Measurements from ENCODE around the gene ZBTB38. TPM values are rescaled to one million over a fixed set of nuclear protein-coding genes. Genes with fewer than 3 reads are reported as not detected.

Gene ZBTB38
- total and polyA plus RNA-seq, 2 donors (not counting 3 experiments of a cell fraction or from before 2014, with no cell fraction given) = 31.1 to 85.2 TPM

DNA sequence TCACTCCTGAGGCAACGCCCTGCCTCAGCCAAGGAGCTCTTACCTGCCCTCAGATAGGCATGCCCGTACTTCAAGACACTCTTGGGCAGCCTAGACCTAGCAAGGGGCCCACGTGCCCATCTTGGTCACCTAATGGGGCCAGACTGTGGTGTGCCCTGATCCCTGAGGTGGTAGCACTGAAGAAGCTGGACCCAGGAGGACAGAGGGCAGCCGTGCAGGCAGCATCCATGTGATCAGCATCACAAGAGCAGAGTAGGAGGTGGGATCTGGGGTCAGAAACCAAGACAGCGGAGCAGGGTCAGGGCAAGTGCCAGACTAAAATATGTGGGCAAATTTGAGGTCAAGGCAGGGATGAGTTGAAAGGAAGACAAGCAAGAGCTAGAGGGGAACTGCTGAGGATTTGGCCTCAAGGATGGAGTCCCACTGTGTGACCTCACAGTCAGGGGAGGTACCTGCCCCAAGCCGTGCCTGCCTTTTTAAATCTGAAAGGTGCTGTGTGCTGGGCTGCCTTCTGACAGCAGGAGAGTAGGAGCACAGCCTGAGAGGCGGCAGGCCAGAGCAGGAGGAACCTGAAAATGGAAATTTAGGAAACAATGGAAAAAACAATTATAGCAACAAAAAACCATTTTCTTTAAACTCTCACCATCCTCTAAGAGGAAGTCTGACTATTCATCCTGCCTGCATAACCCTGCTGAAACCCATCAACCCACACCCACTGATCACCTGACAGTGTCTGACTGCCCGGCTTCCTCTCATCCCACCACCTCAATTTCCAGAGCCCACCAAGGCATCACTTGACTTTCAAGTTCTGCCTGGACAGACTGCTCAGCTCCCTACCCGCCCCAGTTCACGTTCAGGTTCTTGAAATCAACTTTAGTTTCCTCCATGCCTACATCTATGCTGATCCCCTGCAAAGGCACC, 7.3 kb downstream of the ZBTB38 start:
- no TSS peak for BruUV-seq (replicated peaks)
- Histone ChIP-seq H3K79me2 (ENCODE audit: control insufficient read depth, insufficient read depth, low read length) (peaks cover 35% of the 10 kb centered on the region), H3K9me3 (replicated peaks; ENCODE audit: control insufficient read depth, insufficient read depth, low read length) (no peaks in the 10 kb centered on the region), H3K36me3 (ENCODE audit: control insufficient read depth in 2 of 2, extremely low read depth in 1 of 2, insufficient read depth in 2 of 2, low read length in 2 of 2) (peaks cover 2 to 11% of the 10 kb centered on the region in 2 experiments), H3K4me3 (replicated peaks in 1 of 3; ENCODE audit: insufficient read depth in 1 of 3, low read depth in 1 of 3, low read length in 3 of 3) (no peak overlapping the region), H3K9me1 (replicated peaks; ENCODE audit: control insufficient read depth, extremely low read depth, insufficient read depth, low read length) (no peaks in the 10 kb centered on the region), H3K4me2 (ENCODE audit: insufficient read depth, low read length) (no peak overlapping the region), H4K20me1 (replicated peaks; ENCODE audit: control insufficient read depth, extremely low read depth, insufficient read depth, low read length) (no peaks in the 10 kb centered on the region), H2AFZ (ENCODE audit: low read depth, low read length) (no peak overlapping the region), H3K27me3 (ENCODE audit: control insufficient read depth in 2 of 2, insufficient read depth in 2 of 2, low read length in 2 of 2) (no peaks in the 10 kb centered on the region), H3K27ac (ENCODE audit: insufficient read depth, low read depth, low read length) (no peak overlapping the region), H3K4me1 (ENCODE audit: control insufficient read depth, extremely low read depth, insufficient read depth, low read length) (peaks cover 1% of the 10 kb centered on the region), H3K9ac (replicated peaks; ENCODE audit: extremely low read depth, insufficient read depth, low read length) (no peak overlapping the region)
- intact Hi-C loops (cut with micrococcal nuclease) (no loop called here), dilution Hi-C loops (cut with MboI; ENCODE audit: extremely low pct_ligation_motif_present, low sequenced_read_pairs) (no loop called here)
- TF ChIP-seq JUN (IDR thresholded peaks at IDR 0.05; ENCODE audit: borderline replicate concordance, insufficient read depth, insufficient read length, low read depth) = no peak
- TF ChIP-seq POLR2AphosphoS5 (IDR thresholded peaks at IDR 0.05; ENCODE audit: insufficient read depth, low read depth, low read length) = no peak
- TF ChIP-seq, protein P1, sequence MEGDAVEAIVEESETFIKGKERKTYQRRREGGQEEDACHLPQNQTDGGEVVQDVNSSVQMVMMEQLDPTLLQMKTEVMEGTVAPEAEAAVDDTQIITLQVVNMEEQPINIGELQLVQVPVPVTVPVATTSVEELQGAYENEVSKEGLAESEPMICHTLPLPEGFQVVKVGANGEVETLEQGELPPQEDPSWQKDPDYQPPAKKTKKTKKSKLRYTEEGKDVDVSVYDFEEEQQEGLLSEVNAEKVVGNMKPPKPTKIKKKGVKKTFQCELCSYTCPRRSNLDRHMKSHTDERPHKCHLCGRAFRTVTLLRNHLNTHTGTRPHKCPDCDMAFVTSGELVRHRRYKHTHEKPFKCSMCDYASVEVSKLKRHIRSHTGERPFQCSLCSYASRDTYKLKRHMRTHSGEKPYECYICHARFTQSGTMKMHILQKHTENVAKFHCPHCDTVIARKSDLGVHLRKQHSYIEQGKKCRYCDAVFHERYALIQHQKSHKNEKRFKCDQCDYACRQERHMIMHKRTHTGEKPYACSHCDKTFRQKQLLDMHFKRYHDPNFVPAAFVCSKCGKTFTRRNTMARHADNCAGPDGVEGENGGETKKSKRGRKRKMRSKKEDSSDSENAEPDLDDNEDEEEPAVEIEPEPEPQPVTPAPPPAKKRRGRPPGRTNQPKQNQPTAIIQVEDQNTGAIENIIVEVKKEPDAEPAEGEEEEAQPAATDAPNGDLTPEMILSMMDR (IDR thresholded peaks at IDR 0.05; ENCODE audit: extremely low read depth in 1 of 2, insufficient read depth in 1 of 2, low read depth in 1 of 2, low read length in 2 of 2) = no peak
- TF ChIP-seq GATA2 (IDR thresholded peaks at IDR 0.05; ENCODE audit: insufficient read depth, insufficient read length, low read depth, low read length) = no peak
- no peak for TF ChIP-seq FOS (IDR thresholded peaks at IDR 0.05; ENCODE audit: borderline replicate concordance, insufficient read depth, low read length)
- TF ChIP-seq EZH2 (IDR thresholded peaks at IDR 0.05; ENCODE audit: borderline replicate concordance, low read depth, low read length, severe bottlenecking) = no peak
- no peak for TF ChIP-seq POLR2A (IDR thresholded peaks at IDR 0.05; ENCODE audit: low read depth, low read length)
- TF ChIP-seq, protein P2, sequence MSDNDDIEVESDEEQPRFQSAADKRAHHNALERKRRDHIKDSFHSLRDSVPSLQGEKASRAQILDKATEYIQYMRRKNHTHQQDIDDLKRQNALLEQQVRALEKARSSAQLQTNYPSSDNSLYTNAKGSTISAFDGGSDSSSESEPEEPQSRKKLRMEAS (IDR thresholded peaks at IDR 0.05; ENCODE audit: insufficient read depth, insufficient read length) = no peak
- no peak for TF ChIP-seq MYC (IDR thresholded peaks at IDR 0.05; ENCODE audit: low read depth, low read length)
- FAIRE-seq = no peak
- CTCF ChIA-PET = interaction anchor here (0.8 to 1.8 kb wide), 9 partner anchors 8 to 66 kb away, joined by 3 to 8 read pairs (median 3); no protein-coding TSS in a partner anchor
- DNase-seq (ENCODE audit: low read depth, low spot score) = no peak
- POLR2A ChIA-PET = no interaction called here

Measured in endothelial cell of umbilical vein (primary cell).